Choroid plexus epithelial cell (primary cell): ENCODE measurements around the gene WFIKKN1.

Source experiments
- DNase-seq: peaks from one replicate; pipeline ENCODE4 v3.0.0-alpha.2; 2010; ENCODE audit warnings: low read depth
- H3K4me3 ChIP-seq: 2 replicates; pipeline ENCODE4 v1.5.1; 2011; ENCODE audit warnings: low read depth, mild to moderate bottlenecking, control low read depth, low read length, moderate library complexity
- TF ChIP-seq, protein P1 (sequence below): conservative IDR thresholded peaks from 2 replicates; pipeline ENCODE4 v1.5.1; 2011; ENCODE audit warnings: low read depth, mild to moderate bottlenecking, control low read depth, inconsistent platforms, low read length, moderate library complexity

The WFIKKN1 gene

DNA sequence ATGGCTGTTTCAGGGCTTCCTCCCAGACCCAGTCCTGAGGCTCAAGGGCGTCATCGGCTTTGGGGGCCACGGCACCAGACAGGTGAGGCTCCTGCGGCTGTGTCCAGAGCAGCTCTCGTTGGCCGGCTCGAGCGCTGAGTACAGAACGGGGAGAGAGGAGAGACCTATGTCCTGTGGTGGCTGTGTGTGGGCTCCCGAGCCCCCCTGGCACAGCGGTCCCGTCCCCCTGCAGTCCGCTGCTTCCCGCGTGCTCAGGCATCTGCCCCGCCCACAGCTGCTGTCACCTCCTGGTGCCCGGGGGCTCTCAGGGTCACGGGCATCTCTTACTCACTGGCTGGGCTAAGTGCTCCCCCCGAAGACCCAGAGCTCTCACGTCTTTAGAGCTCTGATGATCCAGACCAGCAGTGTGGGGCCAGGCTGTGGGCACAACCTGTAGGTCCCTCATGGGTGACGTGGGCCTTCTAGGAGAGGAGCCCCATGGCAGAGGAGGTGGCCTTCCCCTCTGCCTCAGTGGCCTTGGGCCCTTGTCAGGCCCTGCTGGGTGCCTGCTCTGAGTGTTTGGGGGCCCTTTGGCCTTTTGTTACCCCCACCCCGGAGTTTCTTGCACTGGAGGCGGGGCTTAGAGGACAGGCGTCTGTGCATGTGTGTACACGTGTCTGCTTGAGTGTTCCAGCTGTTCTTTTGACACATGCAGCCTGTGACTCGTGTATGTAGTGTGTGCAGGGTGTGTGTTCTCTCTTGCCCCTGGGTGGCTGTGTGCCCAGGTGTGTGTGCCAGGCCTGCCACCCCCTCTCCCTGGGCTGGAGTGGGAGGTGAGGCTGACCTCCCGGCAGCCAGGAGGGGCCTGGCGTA lies 21.9 kb downstream of the WFIKKN1 start:
- DNase-seq, result no peak
- TF ChIP-seq, protein P1, sequence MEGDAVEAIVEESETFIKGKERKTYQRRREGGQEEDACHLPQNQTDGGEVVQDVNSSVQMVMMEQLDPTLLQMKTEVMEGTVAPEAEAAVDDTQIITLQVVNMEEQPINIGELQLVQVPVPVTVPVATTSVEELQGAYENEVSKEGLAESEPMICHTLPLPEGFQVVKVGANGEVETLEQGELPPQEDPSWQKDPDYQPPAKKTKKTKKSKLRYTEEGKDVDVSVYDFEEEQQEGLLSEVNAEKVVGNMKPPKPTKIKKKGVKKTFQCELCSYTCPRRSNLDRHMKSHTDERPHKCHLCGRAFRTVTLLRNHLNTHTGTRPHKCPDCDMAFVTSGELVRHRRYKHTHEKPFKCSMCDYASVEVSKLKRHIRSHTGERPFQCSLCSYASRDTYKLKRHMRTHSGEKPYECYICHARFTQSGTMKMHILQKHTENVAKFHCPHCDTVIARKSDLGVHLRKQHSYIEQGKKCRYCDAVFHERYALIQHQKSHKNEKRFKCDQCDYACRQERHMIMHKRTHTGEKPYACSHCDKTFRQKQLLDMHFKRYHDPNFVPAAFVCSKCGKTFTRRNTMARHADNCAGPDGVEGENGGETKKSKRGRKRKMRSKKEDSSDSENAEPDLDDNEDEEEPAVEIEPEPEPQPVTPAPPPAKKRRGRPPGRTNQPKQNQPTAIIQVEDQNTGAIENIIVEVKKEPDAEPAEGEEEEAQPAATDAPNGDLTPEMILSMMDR, result no peak
- H3K4me3 ChIP-seq, result no peak overlapping the region

- no peak for DNase-seq
- H3K4me3 ChIP-seq, result no peak overlapping the region
- TF ChIP-seq, protein P1, result no peak
Observed at GRCh38 chr16:654034-654433, 23.2 kb downstream of the WFIKKN1 start.

- H3K4me3 ChIP-seq, result no peak overlapping the region
- TF ChIP-seq, protein P1, result no peak
- no peak for DNase-seq
Observed at GRCh38 chr16:657487-657886, 26.7 kb downstream of the WFIKKN1 start.

GRCh38 chr16:658679-659571 lies 28.1 kb downstream of the WFIKKN1 start:
- no peak for DNase-seq
- no peak overlapping the region for H3K4me3 ChIP-seq
- TF ChIP-seq, protein P1, result peak; percentile 4

GRCh38 chr16:659618-660017 lies 28.8 kb downstream of the WFIKKN1 start:
- DNase-seq, result no peak
- TF ChIP-seq, protein P1, result no peak

GRCh38 chr16:660132-660458 lies 29.3 kb downstream of the WFIKKN1 start:
- TF ChIP-seq, protein P1, result no peak
- H3K4me3 ChIP-seq, result no peak overlapping the region
- no peak for DNase-seq

More at GRCh38 chr16:659618-660017, 28.8 kb downstream of the WFIKKN1 start:
- H3K4me3 ChIP-seq, result no peak overlapping the region
